KMS-11 (cell line): ENCODE data around the gene LRIG3.

Source experiments
- H2AFZ ChIP-seq: fragments of 200-600 bp; sonication (generic); 2 replicates; pipeline ENCODE4 v1.6.1; 2016; ENCODE audit warnings: antibody characterized with exemption, mixed run types, low read depth
- H3K27ac ChIP-seq: fragments of 200-600 bp; sonication (generic); 2 replicates; pipeline ENCODE4 v1.6.1; 2016; ENCODE audit warnings: mild to moderate bottlenecking, mixed run types
- H3K27me3 ChIP-seq: fragments of 200-600 bp; sonication (generic); 2 replicates; pipeline ENCODE4 v1.6.1; 2017; ENCODE audit warnings: mild to moderate bottlenecking, low read depth, mixed run types, moderate library complexity; ENCODE audit not compliant: insufficient read depth
- H3K36me3 ChIP-seq: fragments of 200-600 bp; sonication (generic); 2 replicates; pipeline ENCODE4 v1.6.1; 2017; ENCODE audit warnings: mild to moderate bottlenecking, mixed run types; ENCODE audit not compliant: insufficient read depth
- H3K4me1 ChIP-seq: fragments of 200-600 bp; sonication (generic); 2 replicates; pipeline ENCODE4 v1.6.1; 2016; ENCODE audit warnings: mild to moderate bottlenecking, low read depth, mixed run types; ENCODE audit not compliant: poor library complexity, severe bottlenecking
- H3K4me2 ChIP-seq: fragments of 200-600 bp; sonication (generic); 2 replicates; pipeline ENCODE4 v1.7.0; 2016; ENCODE audit warnings: mild to moderate bottlenecking, mixed run types
- H3K4me3 ChIP-seq: fragments of 200-600 bp; sonication (generic); IDR thresholded peaks from 2 replicates; pipeline ENCODE4 v1.6.1; 2017; ENCODE audit warnings: low read depth, low read length, mixed read lengths; ENCODE audit not compliant: insufficient read depth
- H3K79me2 ChIP-seq: fragments of 200-600 bp; sonication (generic); 2 replicates; pipeline ENCODE4 v1.6.1; 2016; ENCODE audit warnings: low read depth, mixed run types; ENCODE audit not compliant: insufficient read depth
- H3K9ac ChIP-seq: fragments of 200-600 bp; sonication (generic); 2 replicates; pipeline ENCODE4 v1.6.1; 2016; ENCODE audit warnings: mild to moderate bottlenecking, mixed run types
- H4K20me1 ChIP-seq: fragments of 200-600 bp; sonication (generic); 2 replicates; pipeline ENCODE4 v1.6.1; 2016; ENCODE audit warnings: mild to moderate bottlenecking, mixed run types; ENCODE audit not compliant: insufficient read depth
- TF ChIP-seq, protein P1 (sequence below): fragments of 200-600 bp; sonication (generic); conservative IDR thresholded peaks from 2 replicates; pipeline ENCODE4 v1.6.1; 2017; ENCODE audit warnings: low read depth, mild to moderate bottlenecking, antibody characterized with exemption, low read length, moderate library complexity, mixed read lengths

LRIG3 gene

DNA sequence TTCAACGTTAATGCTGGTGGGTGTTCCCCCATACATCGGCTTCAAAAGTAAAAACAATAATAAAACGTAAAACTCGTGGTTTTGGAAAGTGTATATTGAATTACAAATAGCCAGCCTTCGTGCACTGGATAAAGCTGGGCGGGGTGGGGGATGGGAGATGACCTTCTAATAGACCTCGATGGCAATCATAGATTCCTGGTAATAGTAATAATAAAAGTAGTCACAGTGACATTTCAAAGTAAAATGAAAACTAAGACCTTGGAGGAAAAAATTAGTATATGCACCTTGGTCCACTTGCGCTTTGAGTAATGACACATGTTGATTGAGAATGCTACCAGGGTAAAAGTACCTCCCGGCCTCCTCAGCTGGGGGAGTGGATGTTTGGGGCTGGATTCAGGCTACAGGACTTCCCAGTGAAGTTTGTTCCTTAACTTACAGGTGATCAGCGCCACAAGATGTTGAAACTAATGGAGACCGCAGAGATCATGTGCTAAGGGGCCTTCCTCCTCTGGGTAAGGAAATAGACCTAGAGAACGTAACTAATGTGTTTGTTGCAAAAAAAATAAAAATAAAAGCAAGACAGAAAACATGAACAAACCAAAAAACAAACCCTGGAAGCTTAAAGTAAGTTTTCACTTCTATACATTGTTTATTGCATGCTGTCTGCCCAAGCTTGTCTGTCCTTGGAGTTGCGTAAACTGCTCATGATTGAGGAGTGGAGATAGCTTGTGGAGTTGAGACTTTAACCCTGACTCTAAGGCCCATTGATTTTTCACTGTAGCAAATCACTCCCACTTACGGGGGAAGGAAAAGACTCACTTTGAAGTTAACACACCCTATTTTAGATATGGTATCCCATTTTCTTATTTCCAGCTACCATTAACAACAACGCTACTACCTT is 907 bp upstream of the LRIG3 start:
- Histone ChIP-seq H2AFZ (peak overlapping the region; percentile 78), H3K4me3 (no peak overlapping the region), H3K79me2 (peaks cover 40% of the 10 kb centered on the region), H3K4me2 (peak overlapping the region; percentile 58), H3K27ac (peak overlapping the region; percentile 88), H4K20me1 (no peaks in the 10 kb centered on the region), H3K9ac (peak overlapping the region; percentile 91), H3K4me1 (peaks cover 17% of the 10 kb centered on the region), H3K27me3 (no peaks in the 10 kb centered on the region), H3K36me3 (no peaks in the 10 kb centered on the region)
- TF ChIP-seq, protein P1, sequence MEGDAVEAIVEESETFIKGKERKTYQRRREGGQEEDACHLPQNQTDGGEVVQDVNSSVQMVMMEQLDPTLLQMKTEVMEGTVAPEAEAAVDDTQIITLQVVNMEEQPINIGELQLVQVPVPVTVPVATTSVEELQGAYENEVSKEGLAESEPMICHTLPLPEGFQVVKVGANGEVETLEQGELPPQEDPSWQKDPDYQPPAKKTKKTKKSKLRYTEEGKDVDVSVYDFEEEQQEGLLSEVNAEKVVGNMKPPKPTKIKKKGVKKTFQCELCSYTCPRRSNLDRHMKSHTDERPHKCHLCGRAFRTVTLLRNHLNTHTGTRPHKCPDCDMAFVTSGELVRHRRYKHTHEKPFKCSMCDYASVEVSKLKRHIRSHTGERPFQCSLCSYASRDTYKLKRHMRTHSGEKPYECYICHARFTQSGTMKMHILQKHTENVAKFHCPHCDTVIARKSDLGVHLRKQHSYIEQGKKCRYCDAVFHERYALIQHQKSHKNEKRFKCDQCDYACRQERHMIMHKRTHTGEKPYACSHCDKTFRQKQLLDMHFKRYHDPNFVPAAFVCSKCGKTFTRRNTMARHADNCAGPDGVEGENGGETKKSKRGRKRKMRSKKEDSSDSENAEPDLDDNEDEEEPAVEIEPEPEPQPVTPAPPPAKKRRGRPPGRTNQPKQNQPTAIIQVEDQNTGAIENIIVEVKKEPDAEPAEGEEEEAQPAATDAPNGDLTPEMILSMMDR, result no peak

- H3K36me3 ChIP-seq, result no peaks in the 10 kb centered on the region
- H3K79me2 ChIP-seq, result peaks cover 58% of the 10 kb centered on the region
- peak overlapping the region; percentile 91 for H3K9ac ChIP-seq
- peaks cover 32% of the 10 kb centered on the region for H3K4me1 ChIP-seq
- peak overlapping the region; percentile 88 for H3K27ac ChIP-seq
- TF ChIP-seq, protein P1, result no peak
- no peaks in the 10 kb centered on the region; the same call in 1 of the 2 replicates for H4K20me1 ChIP-seq
- no peak overlapping the region for H3K4me3 ChIP-seq
- H3K27me3 ChIP-seq, result no peaks in the 10 kb centered on the region
- peak overlapping the region; percentile 78; the same call in 1 of the 2 replicates for H2AFZ ChIP-seq
- peak overlapping the region; percentile 58 for H3K4me2 ChIP-seq
These were observed 838 bp downstream of the LRIG3 start for GRCh38 chr12:58919231-58920101.

DNA sequence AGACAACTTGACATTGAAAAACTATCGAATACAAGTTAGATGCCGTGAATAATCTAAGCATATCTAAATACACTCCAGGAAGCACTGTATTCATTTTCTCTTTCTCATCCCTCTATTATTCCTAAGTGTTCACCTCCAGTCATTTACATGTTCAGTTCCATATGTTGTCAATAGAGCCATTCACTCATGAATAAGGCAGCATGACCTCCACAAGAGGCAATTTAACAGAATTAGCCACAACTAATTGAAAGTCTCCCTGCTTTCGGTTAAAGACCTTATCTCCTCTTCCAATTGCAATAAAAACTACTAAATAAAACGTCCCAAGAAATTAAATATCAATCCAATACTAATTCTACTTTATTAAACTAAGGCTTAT is 1.8 kb downstream of the LRIG3 start:
- peak overlapping the region; percentile 91 for H3K9ac ChIP-seq
- TF ChIP-seq, protein P1, result no peak
- H3K79me2 ChIP-seq, result peaks cover 68% of the 10 kb centered on the region
- no peaks in the 10 kb centered on the region; the same call in 1 of the 2 replicates for H4K20me1 ChIP-seq
- peak overlapping the region; percentile 20 for H3K4me3 ChIP-seq
- peak overlapping the region; percentile 58 for H3K4me2 ChIP-seq
- H3K4me1 ChIP-seq, result peaks cover 42% of the 10 kb centered on the region
- no peak overlapping the region for H2AFZ ChIP-seq
- H3K27me3 ChIP-seq, result no peaks in the 10 kb centered on the region
- H3K36me3 ChIP-seq, result peaks cover 6% of the 10 kb centered on the region; the same call in 1 of the 2 replicates
- peak overlapping the region; percentile 88 for H3K27ac ChIP-seq

DNA sequence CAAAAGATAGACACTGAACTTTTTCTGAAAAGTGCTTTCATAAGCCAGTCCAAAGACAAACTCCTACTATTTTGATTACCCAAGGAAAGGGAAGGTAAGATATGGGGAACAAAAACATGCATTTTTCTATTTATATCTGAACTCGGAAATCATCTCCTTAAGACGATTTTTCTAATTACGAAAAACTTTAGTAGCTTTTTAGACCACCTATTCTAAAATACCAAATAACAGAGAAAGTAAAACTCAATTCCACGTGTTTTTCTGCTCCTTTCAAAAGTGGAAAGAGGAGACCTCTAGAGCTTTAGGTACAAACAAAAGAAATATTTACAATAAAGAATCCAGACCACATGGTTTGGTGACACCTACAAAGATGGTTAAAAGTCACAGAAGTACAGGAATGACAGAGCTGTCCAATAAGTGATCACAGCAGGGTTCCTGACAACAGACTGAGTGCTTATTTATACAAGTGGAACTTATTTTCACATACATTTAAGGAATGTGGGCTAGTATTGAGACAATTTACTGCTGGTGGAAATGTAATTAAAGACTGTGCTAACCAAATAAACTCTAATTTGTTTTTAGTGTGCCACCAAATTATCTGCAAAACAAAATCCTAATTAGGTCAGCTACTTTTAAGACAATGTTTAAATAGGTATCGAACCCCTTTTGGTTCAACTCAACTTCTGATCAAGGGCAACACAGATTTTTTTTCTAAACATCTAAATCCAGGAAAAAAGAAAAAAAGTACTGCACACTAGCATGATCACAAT is 2.4 kb downstream of the LRIG3 start:
- peak overlapping the region; percentile 88 for H3K27ac ChIP-seq
- peak overlapping the region; percentile 20 for H3K4me3 ChIP-seq
- no peak overlapping the region for H2AFZ ChIP-seq
- TF ChIP-seq, protein P1, result no peak
- H3K4me1 ChIP-seq, result peaks cover 48% of the 10 kb centered on the region
- peak overlapping the region; percentile 58 for H3K4me2 ChIP-seq
- H4K20me1 ChIP-seq, result no peaks in the 10 kb centered on the region; the same call in 1 of the 2 replicates
- peaks cover 10% of the 10 kb centered on the region; the same call in 1 of the 2 replicates for H3K36me3 ChIP-seq
- peak overlapping the region; percentile 91 for H3K9ac ChIP-seq
- peaks cover 74% of the 10 kb centered on the region for H3K79me2 ChIP-seq
- no peaks in the 10 kb centered on the region for H3K27me3 ChIP-seq
